ENCODE results near the gene MLLT3.
"Not testable (repeated sequence)": the region's sequence is repeated elsewhere in the genome, so short reads cannot be mapped to it uniquely, and the experiment has no call there.

The MLLT3 gene

GRCh38 chr9:20594608-20595007, 27.7 kb downstream of the MLLT3 start:
- DNase-seq (ENCODE audit: low spot score) = no peak

GRCh38 chr9:20593537-20593936, 28.8 kb downstream of the MLLT3 start:
- DNase-seq (ENCODE audit: low spot score) = peak; percentile 41

GRCh38 chr9:20593105-20593504, 29.2 kb downstream of the MLLT3 start:
- no peak for DNase-seq (ENCODE audit: low spot score)

- DNase-seq (ENCODE audit: low spot score) = peak; percentile 6
These were observed 29.6 kb downstream of the MLLT3 start for GRCh38 chr9:20592673-20593072.

- DNase-seq (ENCODE audit: low spot score) = no peak
These were observed 31.1 kb downstream of the MLLT3 start for GRCh38 chr9:20591223-20591622.

- DNase-seq (ENCODE audit: low spot score) = no peak
These were observed 37.2 kb downstream of the MLLT3 start for GRCh38 chr9:20584968-20585643.

- not testable (repeated sequence) for DNase-seq (ENCODE audit: low spot score)
These were observed 39.2 kb downstream of the MLLT3 start for GRCh38 chr9:20583088-20583487.

- DNase-seq (ENCODE audit: low spot score) = no peak
These were observed 40.1 kb downstream of the MLLT3 start for GRCh38 chr9:20582150-20582549.

GRCh38 chr9:20580673-20581072, 41.6 kb downstream of the MLLT3 start:
- DNase-seq (ENCODE audit: low spot score) = no peak

- no peak for DNase-seq (ENCODE audit: low spot score)
These were observed 42.6 kb downstream of the MLLT3 start for GRCh38 chr9:20579524-20580314.

- no peak for DNase-seq (ENCODE audit: low spot score)
These were observed 49.3 kb downstream of the MLLT3 start for GRCh38 chr9:20573023-20573422.

GRCh38 chr9:20570756-20571155, 51.5 kb downstream of the MLLT3 start:
- peak; percentile 35 for DNase-seq (ENCODE audit: low spot score)

GRCh38 chr9:20570087-20570486, 52.2 kb downstream of the MLLT3 start:
- no peak for DNase-seq (ENCODE audit: low spot score)

GRCh38 chr9:20569525-20569924, 52.8 kb downstream of the MLLT3 start:
- DNase-seq (ENCODE audit: low spot score) = no peak

GRCh38 chr9:20568400-20568799, 53.9 kb downstream of the MLLT3 start:
- DNase-seq (ENCODE audit: low spot score) = no peak

GRCh38 chr9:20566401-20566800, 55.9 kb downstream of the MLLT3 start:
- no peak for DNase-seq (ENCODE audit: low spot score)

- DNase-seq (ENCODE audit: low spot score) = no peak
These were observed 57.6 kb downstream of the MLLT3 start for GRCh38 chr9:20564650-20565049.

GRCh38 chr9:20563917-20564316, 58.4 kb downstream of the MLLT3 start:
- DNase-seq (ENCODE audit: low spot score) = no peak

GRCh38 chr9:20562051-20562450, 60.2 kb downstream of the MLLT3 start:
- DNase-seq (ENCODE audit: low spot score) = no peak

- no peak for DNase-seq (ENCODE audit: low spot score)
These were observed 60.8 kb downstream of the MLLT3 start for GRCh38 chr9:20561531-20561930.

GRCh38 chr9:20559231-20559890, 62.9 kb downstream of the MLLT3 start:
- DNase-seq (ENCODE audit: low spot score) = no peak

GRCh38 chr9:20558566-20559016, 63.7 kb downstream of the MLLT3 start:
- DNase-seq (ENCODE audit: low spot score) = peak; percentile 59

Data from GM03348 (cell line).